ENCODE data around the gene AHCYL2.
A peak's percentile ranks its signal among the peaks of the same experiment; 100 is the strongest.
"Not testable (repeated sequence)": the region's sequence is repeated elsewhere in the genome, so short reads cannot be mapped to it uniquely, and the experiment has no call there.

AHCYL2 gene

DNA sequence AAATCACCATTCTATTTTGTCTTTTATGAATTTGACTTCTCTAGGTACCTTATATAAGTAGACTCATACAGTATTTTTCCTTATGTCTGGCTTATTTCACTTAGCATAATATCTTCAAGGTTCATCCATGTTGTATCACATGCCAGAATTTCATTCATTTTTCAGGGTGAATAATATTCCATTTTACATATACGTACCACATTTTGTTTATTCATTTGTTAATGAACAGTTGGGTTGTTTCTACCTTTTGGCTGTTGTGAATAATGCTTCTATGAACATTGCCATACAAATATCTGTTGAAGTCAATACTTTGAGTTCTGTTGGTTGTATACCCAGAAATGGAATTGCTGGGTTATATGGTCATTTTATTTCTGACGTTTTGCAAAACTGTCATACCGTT is 20.7 kb downstream of the AHCYL2 start:
- no peak for DNase-seq

DNA sequence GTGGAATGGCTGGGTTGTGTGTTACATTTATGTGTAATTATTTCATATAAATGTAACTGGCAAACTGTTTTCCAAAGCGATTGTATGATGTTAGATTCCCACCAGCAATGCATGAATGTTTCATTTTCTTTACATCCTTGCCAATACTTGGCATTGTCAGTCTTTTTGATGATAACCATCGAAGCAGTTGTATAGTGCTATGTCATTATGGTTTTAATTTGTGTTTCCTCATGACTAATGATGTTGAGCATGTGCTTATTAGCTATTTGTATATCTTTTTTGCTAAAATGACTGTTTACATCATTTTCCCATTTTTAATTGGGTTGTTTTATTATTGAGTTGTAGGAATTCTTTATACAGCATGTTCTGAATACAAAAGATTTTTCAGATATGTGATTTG is 22.3 kb downstream of the AHCYL2 start:
- DNase-seq = no peak

DNA sequence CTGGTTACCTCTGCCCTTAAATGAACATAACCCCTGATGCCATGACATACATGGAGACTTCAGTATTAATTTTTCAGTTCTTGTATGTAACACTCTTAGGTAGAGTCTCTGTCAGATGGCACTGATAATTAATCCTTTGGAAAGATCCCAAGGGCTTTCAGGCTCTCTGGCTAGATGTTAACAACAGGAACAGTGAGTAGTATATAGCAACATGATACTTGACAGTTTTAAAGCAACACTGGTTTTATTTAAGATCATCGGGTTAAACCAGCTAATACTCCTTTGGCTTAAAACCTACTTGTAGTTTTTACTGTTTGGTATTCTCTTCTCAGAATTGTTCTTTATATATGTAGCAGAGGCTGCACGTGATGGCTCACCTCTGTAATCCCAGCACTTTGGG is 27.3 kb downstream of the AHCYL2 start:
- no peak for DNase-seq

DNA sequence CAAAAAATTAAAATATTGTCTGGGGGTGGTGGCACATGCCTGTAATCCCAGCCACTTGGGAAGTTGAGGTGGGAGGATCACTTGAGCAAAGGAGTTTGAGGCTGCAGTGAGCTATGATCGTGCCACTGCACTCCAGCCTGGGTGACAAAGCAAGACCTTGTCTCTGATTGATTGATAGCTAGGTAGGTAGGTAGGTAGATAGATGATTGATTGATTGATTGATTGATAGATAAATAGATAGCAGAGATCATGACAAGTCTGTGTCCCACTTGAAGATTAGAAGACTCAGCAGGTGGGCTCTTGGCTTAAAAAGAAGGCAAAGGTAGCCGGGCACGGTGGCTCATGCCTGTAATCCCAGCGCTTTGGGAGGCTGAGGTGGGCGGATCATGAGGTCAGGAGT is 27.8 kb downstream of the AHCYL2 start:
- not testable (repeated sequence) for DNase-seq

DNA sequence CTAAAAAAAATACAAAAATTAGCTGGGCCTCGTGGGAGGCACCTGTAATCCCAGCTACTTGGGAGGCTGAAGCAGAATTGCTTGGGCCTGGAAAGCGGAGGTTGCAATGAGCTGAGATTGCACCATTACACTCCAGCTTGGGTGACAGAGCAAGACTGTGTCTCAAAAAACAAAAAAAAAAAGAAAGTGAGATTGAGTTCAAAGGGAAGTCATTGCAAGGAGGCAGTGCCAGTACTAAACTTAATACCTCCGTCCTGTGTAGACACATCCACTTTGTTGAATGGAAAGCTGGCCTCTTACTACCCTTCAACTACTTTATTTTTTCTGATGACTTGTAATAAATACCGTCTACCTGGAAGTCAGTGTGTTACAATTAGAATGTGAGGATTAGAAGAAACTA is 31.0 kb downstream of the AHCYL2 start:
- DNase-seq = no peak

DNA sequence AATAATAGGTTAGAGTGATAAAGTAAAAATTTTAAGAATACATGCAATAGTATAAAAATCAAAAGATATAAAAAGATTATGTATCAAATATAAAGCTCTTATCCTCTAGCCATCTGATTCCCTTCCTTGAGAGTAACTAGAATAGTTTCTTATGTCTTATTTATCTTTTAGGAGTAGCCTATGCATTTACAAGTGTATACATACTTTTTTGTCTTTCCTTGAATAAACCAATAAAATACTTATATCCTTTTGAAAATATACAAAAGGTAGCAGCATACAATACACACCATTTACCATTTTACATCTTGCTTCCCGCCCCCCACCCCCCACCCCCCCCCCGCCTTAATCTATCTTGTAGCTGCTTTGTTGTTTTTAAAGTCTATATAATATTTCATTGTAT is 31.4 kb downstream of the AHCYL2 start:
- no peak for DNase-seq

DNA sequence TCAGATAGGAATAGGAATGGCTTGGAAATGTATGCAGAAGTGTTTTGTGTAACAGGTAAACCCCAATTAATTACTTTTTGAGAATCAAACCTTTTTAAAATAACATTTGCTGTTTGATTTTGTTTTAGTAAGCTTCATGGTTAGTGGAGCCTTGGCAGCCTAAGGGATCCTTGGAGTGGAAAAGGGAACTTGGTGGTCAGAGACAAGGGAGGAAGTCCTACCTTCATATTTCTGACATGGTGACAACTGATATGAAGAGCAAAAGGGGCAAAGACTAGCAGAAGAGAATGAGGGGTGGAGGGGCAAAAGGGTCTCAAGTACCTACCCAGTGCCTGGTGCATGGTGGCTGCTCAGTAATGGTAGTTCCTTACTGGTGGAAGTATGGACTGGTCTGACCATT is 32.3 kb downstream of the AHCYL2 start:
- no peak for DNase-seq

DNA sequence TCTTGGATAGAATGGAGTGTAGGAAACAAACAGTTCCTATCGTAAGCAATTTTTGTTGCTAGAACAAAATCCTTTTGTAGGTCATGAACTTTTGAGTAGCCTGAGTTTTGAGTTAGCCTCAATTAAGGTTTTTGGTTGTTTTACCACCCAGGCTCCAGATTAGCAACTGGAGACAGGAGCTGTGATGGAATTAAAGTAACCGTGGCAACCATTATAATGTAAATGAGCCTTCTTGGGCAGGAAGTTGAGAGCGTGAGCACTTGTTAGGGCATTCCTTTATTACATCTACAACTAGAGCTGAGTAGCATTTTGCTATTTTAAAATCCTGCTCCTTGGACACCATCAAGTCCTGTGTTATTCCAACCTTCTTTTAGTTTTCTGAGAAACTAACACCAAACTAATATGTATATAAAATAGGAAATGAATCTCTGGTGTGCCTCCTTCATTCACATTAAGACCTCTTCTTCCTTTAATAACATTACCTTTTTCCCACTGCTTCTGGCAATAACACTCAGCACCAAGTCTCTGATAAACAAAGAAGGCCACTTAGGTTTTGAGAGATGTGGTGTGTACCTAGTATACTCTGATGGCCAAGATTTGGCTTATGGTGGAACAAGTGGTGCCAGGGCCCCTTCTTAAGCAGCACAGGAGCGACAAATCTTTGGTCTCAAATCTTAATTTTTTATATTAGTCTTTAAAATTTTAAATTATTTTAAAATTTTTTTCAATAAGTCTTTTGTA is 34.0 kb downstream of the AHCYL2 start:
- DNase-seq = no peak

DNA sequence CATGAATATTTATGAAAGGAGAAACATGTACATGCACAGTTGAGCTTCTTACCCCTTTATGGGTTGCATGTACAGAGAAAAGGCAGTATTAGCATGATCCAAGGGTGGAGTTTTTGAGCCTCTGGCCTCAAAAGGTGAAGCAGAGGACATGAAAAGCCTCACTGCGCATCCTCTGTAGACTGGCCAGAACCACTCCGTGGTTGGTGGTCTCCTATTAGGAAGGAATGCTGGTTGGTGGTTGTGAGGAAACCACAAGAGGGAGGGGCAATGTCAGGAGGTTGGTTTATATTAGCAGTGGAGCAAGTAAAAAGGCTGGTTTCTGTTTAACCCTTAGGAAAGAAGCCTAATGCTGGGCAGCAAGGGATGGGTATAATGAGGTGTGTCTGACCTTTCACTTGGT is 37.5 kb downstream of the AHCYL2 start:
- DNase-seq = no peak

DNA sequence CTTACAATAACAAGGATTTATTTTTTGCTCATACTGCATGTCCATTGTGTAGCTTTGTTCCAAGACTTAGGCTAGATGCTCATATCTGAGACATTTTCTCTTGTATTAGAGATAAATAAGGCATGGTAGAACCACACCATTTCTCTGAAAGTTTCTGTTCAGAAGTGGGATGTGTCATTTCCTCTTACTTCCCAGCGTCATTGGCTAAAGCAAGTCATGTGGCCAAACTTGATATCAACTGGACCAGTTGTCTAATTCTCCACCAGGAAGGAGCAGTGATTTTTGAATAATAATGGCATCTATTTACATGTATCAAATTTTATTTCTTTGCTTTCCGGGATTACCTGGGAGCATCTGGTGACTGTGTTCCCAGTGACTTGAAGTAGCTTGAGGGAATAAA is 38.3 kb downstream of the AHCYL2 start:
- no peak for DNase-seq

DNA sequence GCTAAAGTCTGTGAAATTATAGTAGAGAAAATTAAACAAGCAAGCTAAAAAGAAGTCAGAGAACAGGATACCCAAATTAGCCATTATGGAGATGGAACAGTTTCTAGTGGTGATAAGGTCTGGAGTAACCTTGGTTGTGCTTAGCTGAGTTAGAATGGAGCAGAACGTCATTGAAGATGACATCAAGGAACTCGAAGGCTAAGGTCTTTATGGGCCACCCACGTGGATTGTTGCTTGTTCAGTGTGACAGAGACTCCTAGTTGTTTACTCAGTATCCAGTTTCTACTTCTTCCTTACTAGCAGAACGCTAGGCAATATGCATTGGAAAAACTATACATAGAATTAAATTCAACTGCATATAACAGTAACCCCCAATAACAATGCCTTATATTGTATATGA is 39.7 kb downstream of the AHCYL2 start:
- DNase-seq = no peak

DNA sequence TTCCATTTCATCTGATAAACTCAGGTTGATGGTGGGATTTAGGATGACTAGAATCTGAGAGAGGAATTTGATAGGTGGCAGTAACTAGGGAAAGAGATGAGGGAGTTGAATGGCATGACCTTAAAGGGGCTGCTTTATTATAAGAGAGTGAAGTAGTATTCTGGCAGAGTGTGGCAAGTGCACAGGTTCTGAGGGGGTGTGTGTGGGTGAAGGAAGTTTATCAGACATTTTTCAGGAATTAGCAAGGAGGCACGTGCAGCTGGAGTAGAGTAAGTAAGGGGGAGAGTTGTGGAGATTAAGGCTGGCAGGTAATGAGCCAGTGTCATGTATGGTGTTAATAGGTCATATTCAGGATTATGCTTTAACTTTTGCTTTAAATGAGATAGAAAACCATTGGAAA is 40.5 kb downstream of the AHCYL2 start:
- no peak for DNase-seq

DNA sequence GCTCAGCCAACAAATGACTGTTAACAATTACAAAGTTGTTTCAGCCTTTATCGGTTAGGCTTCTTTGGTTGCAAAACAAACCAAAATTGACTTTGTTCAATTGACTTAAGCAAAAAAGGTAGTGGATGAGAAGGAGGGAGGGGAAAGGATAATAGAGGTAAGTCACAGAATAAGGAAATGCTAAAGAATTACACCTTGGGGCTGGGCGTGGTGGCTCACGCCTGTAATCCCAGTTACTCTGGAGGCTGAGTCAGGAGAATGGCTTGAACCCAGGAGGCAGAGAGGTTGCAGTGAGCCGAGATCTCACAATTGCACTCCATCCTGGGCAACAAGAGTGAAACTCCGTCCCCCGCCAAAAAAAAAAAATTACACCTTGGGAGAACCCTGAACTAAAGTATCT is 41.4 kb downstream of the AHCYL2 start:
- DNase-seq = no peak

DNA sequence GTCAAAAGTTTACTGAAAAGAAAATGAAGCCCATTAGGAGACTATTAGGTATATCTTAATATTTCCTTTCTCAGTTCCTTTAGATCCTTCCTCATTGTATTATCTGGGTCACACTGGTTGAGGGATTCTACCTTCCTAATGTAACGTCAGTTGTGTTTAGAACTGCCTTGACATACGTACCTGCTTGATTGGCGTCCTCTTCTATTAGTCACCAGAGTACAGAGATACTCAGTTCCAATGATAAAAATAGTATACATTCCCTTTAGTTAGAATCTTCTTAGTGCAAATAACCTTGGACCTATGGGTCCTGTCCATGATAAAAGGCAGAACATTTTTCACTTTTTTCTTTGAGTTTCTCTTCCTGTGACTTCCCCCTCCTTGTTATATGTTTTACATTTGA is 45.2 kb downstream of the AHCYL2 start:
- no peak for DNase-seq

DNA sequence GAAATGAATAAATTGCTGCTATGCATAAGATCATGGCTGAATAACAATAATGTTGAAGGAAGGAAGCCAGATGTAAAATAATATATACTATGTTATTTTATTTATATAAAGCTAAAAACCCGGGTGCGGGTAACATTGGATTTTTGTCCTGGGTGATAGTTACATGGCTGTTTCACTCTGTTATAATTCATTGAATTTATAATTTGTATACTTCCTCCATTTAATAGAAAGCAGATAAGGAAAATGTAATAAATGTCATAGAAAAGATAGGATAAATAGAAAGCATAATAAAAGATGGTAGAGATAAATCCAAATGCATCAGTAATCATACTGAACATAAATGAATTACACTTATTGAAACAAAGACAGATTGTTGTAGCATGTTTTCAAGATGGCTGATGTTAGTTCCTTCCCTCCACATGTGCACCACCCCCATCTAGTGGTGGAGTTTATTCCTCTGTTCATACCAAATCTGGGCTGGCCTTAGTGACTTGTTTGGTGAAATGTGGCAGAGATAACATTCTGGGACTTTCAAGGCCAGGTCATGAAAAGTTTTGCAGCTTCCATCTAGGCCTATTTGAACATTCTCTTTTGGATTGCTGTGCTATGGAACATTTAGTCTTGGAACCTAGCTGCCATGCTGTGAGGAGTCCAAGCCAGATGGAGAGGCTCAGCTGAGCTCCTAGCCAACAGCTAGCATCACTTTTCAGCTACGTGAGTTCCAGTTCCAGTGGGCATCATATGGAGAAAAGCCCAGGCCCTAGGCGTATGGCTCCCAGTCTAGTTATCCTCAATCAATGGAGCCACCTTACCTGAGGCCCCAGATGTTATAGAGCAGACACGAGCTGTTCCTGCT is 46.9 kb downstream of the AHCYL2 start:
- peak; percentile 63 to 80 for DNase-seq

DNA sequence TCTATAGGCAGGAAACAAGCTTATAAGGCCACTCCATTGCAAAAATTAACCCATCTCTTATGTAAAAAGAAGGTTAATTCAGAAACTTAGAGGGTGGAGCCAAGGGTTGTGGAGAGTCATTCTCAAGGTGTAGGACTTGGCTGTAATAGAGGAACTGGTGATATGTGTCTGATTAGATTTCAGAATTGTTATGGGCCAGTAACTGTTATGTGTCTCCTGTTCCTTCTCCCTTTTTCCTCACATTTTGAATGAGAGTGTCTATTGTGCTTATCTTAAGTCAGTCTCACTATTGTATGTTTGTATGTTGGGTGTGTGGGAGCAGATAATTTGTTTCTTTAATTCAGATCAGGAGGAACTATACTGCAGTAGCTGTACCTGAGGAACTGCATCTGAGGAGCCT is 49.1 kb downstream of the AHCYL2 start:
- DNase-seq = no peak

DNA sequence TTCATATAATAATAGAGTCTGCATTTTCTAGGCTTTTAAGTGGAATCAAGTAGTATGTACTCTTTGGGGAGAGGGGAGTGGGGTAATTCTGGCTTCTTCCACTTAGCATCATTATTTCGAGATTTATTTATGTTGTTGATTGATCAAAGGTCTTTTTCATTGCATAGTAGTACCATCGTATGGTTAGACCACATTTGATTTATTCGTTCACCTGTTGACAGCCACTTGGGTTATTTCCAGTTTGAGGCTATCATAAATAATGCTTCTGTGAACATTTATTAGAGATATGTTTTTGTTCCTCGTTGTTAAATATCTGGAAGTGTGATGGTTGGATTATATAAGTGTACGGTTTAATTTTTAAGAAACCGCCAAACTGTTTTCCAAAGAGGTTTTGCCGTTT is 52.8 kb downstream of the AHCYL2 start:
- DNase-seq = no peak

DNA sequence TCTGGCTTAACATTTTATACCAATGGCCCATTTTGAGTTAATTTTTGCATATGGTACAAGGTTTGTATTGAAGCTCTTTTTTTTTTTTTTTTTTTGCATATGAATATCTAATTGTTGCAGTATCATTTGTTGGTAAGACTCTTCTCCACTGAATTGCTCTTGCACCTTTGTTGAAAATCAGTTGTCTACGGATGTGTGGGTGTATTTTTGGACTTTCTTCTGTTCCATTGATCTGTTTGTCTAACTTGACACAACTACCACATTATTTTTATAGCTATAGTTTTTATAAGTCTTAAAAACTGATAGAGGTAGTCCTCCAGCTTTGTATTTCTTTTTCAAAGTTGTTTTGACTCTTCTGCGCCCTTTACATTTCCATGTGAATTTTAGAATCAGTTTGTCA is 53.9 kb downstream of the AHCYL2 start:
- no peak for DNase-seq

DNA sequence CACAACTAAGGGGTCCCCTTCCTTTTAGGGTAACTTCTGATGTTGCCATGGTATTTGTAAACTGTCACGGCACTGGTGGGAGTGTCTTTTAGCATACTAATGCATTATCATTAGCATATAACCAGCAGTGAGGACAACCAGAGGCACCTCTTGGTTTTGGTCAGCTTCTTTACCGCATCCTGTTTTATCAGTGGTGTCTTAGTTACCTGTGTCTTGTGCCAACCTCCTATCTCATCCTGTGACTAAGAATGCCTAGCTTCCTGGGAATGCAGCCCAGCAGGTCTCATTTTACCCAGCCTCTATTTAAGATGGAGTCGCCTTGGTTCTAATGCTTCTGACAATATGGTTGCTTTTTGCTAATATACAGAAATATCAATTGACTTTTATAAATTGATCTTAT is 54.9 kb downstream of the AHCYL2 start:
- DNase-seq = no peak

DNA sequence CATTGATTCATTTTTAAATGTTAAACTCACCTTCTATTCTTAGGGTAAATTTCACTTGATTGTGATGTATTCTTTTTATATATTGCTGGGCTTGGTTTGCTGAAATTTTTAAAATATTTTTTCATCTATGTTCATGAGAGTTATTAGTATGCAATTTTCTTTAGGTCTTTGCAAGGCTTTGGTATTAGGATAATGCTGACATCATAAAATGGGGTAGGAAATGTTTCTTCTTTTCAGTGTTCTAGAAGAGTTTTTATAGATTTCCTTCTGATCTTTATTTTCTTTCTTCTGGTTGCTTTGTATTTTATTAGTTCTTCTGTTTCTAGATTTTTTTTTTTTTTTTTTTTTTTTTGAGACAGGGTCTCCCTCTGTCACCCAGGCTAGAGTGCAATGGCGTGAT is 56.3 kb downstream of the AHCYL2 start:
- DNase-seq = no peak

DNA sequence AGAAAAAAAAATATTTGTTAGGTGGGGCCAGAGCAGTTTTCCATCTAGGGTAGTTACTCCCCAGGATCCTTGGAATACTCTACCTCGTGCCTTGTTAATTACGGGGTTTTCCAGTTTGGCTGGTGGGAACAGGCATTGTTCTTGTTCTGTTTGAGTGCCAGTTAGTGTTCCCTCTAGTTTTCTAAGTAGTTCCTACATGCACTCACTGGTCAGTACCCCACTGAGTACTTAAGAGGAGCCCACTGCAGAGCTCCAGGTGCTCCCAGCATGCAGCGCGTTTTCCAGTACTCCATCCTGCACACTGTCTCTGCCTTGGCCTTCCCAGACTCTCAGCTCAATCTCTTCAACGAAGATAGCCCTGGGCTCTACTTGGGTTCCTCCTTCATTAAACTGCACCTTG is 58.0 kb downstream of the AHCYL2 start:
- no peak for DNase-seq

DNA sequence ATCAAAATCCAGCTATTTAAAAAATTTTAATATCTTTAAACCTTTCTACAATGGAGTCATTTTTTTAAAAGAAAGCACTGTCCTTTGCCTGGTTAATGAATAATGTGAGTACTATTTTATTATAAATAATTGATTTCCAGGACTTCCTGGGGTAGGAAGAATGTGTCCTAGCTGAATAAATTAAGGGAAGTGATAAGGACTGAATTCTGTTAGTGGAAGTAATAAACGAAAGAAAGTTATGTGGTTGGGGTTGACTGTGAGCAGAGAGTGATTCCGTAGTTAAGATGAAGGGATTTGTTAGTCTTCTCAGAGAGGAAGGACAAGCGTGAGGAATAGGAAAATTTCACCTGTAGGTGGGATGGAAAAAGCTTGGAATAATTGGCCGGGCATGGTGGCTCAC is 59.1 kb downstream of the AHCYL2 start:
- DNase-seq = no peak

DNA sequence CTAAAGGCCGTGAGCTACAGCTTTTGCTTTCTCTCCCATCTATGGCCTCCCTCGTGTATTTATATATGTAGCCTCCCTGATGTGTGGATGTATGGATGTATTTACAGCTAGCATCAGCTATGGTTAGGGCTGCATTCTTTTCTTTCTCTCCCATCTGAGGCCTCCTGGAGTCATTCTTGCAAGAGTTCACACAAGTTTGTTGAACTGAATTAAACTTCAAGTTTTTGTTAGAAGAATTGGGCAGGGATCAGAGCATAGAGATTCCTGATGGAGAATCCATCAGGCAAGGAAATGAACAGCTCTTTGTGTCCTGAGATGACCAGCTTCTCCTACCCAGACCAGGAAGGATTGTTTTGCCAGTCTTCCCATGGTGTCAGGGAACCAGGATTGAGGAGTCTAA is 60.3 kb downstream of the AHCYL2 start:
- DNase-seq = no peak

DNA sequence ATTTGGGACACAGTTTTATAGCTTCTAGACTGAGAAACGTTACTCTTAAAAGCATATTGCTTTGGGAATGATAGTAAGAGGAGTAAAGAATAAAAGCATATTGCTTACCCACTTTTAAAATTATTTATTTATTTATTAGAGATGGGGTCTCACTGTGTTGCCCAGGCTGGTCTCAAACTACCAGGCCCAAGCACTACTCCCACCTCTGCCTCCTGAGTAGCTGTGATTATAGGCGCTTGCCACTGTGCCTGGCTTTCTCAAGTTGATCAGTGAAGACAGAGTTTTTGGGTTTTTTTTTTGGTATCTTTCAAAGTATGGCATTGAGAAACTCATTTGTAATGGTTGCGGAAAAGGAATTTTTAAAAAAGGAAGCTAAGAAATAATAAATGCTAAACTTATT is 68.0 kb downstream of the AHCYL2 start:
- DNase-seq = no peak

DNA sequence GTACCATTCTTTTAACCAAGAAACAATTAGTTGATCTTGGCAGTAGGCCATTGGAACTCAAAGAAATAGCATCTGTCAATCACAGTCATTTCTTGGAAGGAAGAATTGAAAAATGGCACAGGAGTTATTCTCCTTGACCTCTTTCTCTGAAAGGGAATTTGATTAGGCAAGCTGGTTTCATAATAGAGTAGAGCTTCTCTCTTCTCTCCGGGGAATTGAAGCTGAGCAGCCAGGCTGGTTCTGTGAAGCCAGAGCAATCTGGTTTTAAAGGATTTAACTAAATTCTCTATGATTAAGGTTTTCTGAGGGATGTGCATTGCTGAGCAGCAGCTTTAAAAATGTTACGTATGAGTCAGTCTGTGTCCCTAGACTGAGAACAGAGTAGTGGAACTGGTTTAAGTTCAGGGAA is 70.2 kb downstream of the AHCYL2 start:
- DNase-seq = no peak
